WTC11 (cell line): ENCODE results near the gene MYO1F. TPM values are rescaled to one million over a fixed set of nuclear protein-coding genes. Genes with fewer than 3 reads are reported as not detected.

ENCODE experiments used
- ATAC-seq: fragments of 200-7000 bp; cut with Tn5 transposase; 2 replicates; pipeline ENCODE4 v1.10.0; 2021; ENCODE audit warnings: mild to moderate bottlenecking, moderate library complexity
- CTCF ChIA-PET: fragments of 300-600 bp; sonication (Branson Sonifier 250); formaldehyde crosslinking; loops from one replicate; lab custom pipeline; 2021; ENCODE audit warnings: antibody characterized with exemption; lab: Charles Lee
- POLR2A ChIA-PET: fragments of 350-600 bp; sonication (Branson Sonifier 250); formaldehyde crosslinking; loops from one replicate; lab custom pipeline; 2021; ENCODE audit warnings: antibody characterized with exemption; lab: Charles Lee
- DNase-seq: peaks from one replicate; pipeline ENCODE4 v3.0.0; 2021; ENCODE audit warnings: low spot score
- H3K27ac Mint-ChIP-seq: 2 replicates; pipeline ENCODE4 v1.8.0; 2021; ENCODE audit warnings: mixed read lengths
- H3K27me3 Mint-ChIP-seq: 2 replicates; pipeline ENCODE4 v1.8.0; 2021; ENCODE audit warnings: low read depth, mild to moderate bottlenecking, moderate library complexity, mixed read lengths
- H3K36me3 Mint-ChIP-seq: 2 replicates; pipeline ENCODE4 v1.8.0; 2021; ENCODE audit warnings: mixed read lengths
- H3K4me1 Mint-ChIP-seq: 2 replicates; pipeline ENCODE4 v1.8.0; 2022; ENCODE audit warnings: mixed read lengths
- H3K4me3 Mint-ChIP-seq: 2 replicates; pipeline ENCODE4 v1.8.0; 2021; ENCODE audit warnings: mild to moderate bottlenecking, moderate library complexity, mixed read lengths
- H3K9me3 Mint-ChIP-seq: 2 replicates; pipeline ENCODE4 v1.8.0; 2021; ENCODE audit warnings: mixed read lengths
- ATF1 ChIP-seq: sonication (generic); formaldehyde crosslinking; IDR thresholded peaks from 2 replicates; pipeline ENCODE4 v1.8.1; 2023; ENCODE audit warnings: mild to moderate bottlenecking, moderate library complexity, missing genetic modification reagents
- ELF4 ChIP-seq: sonication (generic); formaldehyde crosslinking; IDR thresholded peaks from 2 replicates; pipeline ENCODE4 v1.8.1; 2022; ENCODE audit warnings: low read depth, mild to moderate bottlenecking, moderate library complexity, missing genetic modification reagents
- FOXJ3 ChIP-seq: sonication (generic); formaldehyde crosslinking; IDR thresholded peaks from 2 replicates; pipeline ENCODE4 v1.9.0; 2021; ENCODE audit warnings: missing genetic modification reagents, mild to moderate bottlenecking, borderline replicate concordance
- GTF2I ChIP-seq: fragments of 250-450 bp; sonication (Bioruptor Pico); conservative IDR thresholded peaks from 2 replicates; pipeline ENCODE4 v1.4.0; 2021; ENCODE audit warnings: mild to moderate bottlenecking
- HMGA2 ChIP-seq: fragments of 250-450 bp; sonication (Bioruptor Pico); IDR thresholded peaks from 2 replicates; pipeline ENCODE4 v1.4.0; 2021; ENCODE audit warnings: mild to moderate bottlenecking, moderate library complexity
- JAZF1 ChIP-seq: fragments of 250-450 bp; sonication (Bioruptor Pico); IDR thresholded peaks from 2 replicates; pipeline ENCODE4 v1.9.0; 2021; ENCODE audit warnings: moderate library complexity, mild to moderate bottlenecking, inconsistent platforms
- NFYB ChIP-seq: sonication (generic); formaldehyde crosslinking; conservative IDR thresholded peaks from 2 replicates; pipeline ENCODE4 v1.8.0; 2022; ENCODE audit warnings: low read depth, missing genetic modification reagents
- SMAD4 ChIP-seq: sonication (generic); formaldehyde crosslinking; IDR thresholded peaks from 2 replicates; pipeline ENCODE4 v1.8.0; 2022; ENCODE audit warnings: mild to moderate bottlenecking, missing genetic modification reagents
- SOX15 ChIP-seq: fragments of 250-450 bp; sonication (Bioruptor Pico); IDR thresholded peaks from 2 replicates; pipeline ENCODE4 v1.9.0; 2021; ENCODE audit warnings: mild to moderate bottlenecking
- TEAD1 ChIP-seq: sonication (generic); formaldehyde crosslinking; IDR thresholded peaks from 2 replicates; pipeline ENCODE4 v1.8.0; 2022; ENCODE audit warnings: mild to moderate bottlenecking, missing genetic modification reagents
- TEAD4 ChIP-seq: sonication (generic); formaldehyde crosslinking; IDR thresholded peaks from 2 replicates; pipeline ENCODE4 v1.8.0; 2022; ENCODE audit warnings: mild to moderate bottlenecking, missing genetic modification reagents
- TP53 ChIP-seq: sonication (generic); formaldehyde crosslinking; IDR thresholded peaks from 2 replicates; pipeline ENCODE4 v1.8.1; 2023; ENCODE audit warnings: mild to moderate bottlenecking, missing genetic modification reagents
- ZNF121 ChIP-seq: sonication (generic); formaldehyde crosslinking; IDR thresholded peaks from 2 replicates; pipeline ENCODE4 v1.8.0; 2023; ENCODE audit warnings: missing genetic modification reagents
- ZNF423 ChIP-seq: fragments of 250-450 bp; sonication (Bioruptor Pico); IDR thresholded peaks from 2 replicates; pipeline ENCODE4 v2.1.2; 2022; ENCODE audit warnings: mild to moderate bottlenecking, moderate library complexity
- total RNA-seq: library from RNA; stranded (reverse); gene quantifications from 3 replicates; pipeline ENCODE4 v1.2.3, GENCODE V29; 2021
- TF ChIP-seq, protein P1 (sequence below): sonication (generic); formaldehyde crosslinking; IDR thresholded peaks from 2 replicates; pipeline ENCODE4 v1.8.1; 2022; ENCODE audit warnings: mild to moderate bottlenecking, missing genetic modification reagents, moderate library complexity, borderline replicate concordance
- TF ChIP-seq, protein P2 (sequence below): sonication (generic); formaldehyde crosslinking; IDR thresholded peaks from 2 replicates; pipeline ENCODE4 v1.8.1; 2022; ENCODE audit warnings: mild to moderate bottlenecking, moderate library complexity, missing genetic modification reagents
- TF ChIP-seq, protein P3 (sequence below): sonication (generic); formaldehyde crosslinking; IDR thresholded peaks from 2 replicates; pipeline ENCODE4 v1.8.0; 2022; ENCODE audit warnings: mild to moderate bottlenecking, missing genetic modification reagents
- TF ChIP-seq, protein P4 (sequence below): fragments of 250-450 bp; sonication (Bioruptor Pico); IDR thresholded peaks from 2 replicates; pipeline ENCODE4 v1.9.0; 2021; ENCODE audit warnings: mild to moderate bottlenecking
- TF ChIP-seq, protein P5 (sequence below): sonication (generic); formaldehyde crosslinking; IDR thresholded peaks from 2 replicates; pipeline ENCODE4 v1.8.1; 2023; ENCODE audit warnings: mild to moderate bottlenecking, missing genetic modification reagents
- TF ChIP-seq, protein P6 (sequence below): sonication (generic); formaldehyde crosslinking; IDR thresholded peaks from 2 replicates; pipeline ENCODE4 v1.8.1; 2023; ENCODE audit warnings: mild to moderate bottlenecking, missing genetic modification reagents
- TF ChIP-seq, protein P7 (sequence below): sonication (generic); formaldehyde crosslinking; IDR thresholded peaks from 2 replicates; pipeline ENCODE4 v1.8.1; 2023; ENCODE audit warnings: mild to moderate bottlenecking, missing genetic modification reagents, moderate library complexity
- TF ChIP-seq, protein P8 (sequence below): sonication (generic); formaldehyde crosslinking; IDR thresholded peaks from 2 replicates; pipeline ENCODE4 v1.8.1; 2023; ENCODE audit warnings: mild to moderate bottlenecking, moderate library complexity, missing genetic modification reagents

The MYO1F gene
- total RNA-seq, 1 experiment from 2014 or later, result 2.8 TPM

DNA sequence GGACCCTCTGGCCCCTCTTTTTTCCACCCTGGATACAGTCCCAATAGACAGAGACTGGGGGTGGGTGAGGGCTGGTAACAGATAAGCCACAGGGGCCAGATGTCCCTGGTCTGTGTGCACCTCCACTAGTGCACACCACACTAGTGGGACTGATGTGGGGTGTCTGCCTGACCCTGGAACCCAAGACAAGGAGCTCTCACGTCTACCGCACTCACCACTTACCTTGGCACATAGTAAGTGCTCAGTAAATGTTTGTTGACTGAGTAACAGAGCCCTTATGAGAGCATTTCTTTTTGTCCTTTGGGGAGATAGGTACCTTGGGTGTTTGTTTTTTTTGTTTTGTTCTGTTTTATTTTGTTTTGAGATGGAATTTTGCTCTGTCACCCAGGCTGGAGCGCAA lies 40.1 kb downstream of the MYO1F start:
- no peaks in the 10 kb centered on the region; the same call in 1 of the 2 replicates for H3K27me3 Mint-ChIP-seq
- POLR2A ChIA-PET, result no interaction called here
- DNase-seq (no peak), ATAC-seq (no peak)
- no peaks in the 10 kb centered on the region for H3K4me1 Mint-ChIP-seq
- H3K27ac Mint-ChIP-seq, result no peak overlapping the region
- CTCF ChIA-PET, result no interaction called here
- TF ChIP-seq, protein P1, sequence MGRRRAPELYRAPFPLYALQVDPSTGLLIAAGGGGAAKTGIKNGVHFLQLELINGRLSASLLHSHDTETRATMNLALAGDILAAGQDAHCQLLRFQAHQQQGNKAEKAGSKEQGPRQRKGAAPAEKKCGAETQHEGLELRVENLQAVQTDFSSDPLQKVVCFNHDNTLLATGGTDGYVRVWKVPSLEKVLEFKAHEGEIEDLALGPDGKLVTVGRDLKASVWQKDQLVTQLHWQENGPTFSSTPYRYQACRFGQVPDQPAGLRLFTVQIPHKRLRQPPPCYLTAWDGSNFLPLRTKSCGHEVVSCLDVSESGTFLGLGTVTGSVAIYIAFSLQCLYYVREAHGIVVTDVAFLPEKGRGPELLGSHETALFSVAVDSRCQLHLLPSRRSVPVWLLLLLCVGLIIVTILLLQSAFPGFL (CRISPR knock-in tag), result no peak
- no peak for TF ChIP-seq ZNF423 (CRISPR knock-in tag)
- TF ChIP-seq, protein P2, sequence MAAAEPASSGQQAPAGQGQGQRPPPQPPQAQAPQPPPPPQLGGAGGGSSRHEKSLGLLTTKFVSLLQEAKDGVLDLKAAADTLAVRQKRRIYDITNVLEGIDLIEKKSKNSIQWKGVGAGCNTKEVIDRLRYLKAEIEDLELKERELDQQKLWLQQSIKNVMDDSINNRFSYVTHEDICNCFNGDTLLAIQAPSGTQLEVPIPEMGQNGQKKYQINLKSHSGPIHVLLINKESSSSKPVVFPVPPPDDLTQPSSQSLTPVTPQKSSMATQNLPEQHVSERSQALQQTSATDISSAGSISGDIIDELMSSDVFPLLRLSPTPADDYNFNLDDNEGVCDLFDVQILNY (CRISPR knock-in tag), result no peak
- no peak for TF ChIP-seq FOXJ3 (CRISPR knock-in tag)
- no peak for TF ChIP-seq TP53 (CRISPR knock-in tag)
- TF ChIP-seq, protein P3, sequence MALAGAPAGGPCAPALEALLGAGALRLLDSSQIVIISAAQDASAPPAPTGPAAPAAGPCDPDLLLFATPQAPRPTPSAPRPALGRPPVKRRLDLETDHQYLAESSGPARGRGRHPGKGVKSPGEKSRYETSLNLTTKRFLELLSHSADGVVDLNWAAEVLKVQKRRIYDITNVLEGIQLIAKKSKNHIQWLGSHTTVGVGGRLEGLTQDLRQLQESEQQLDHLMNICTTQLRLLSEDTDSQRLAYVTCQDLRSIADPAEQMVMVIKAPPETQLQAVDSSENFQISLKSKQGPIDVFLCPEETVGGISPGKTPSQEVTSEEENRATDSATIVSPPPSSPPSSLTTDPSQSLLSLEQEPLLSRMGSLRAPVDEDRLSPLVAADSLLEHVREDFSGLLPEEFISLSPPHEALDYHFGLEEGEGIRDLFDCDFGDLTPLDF, result no peak
- no peak for TF ChIP-seq SOX15
- TF ChIP-seq, protein P4, sequence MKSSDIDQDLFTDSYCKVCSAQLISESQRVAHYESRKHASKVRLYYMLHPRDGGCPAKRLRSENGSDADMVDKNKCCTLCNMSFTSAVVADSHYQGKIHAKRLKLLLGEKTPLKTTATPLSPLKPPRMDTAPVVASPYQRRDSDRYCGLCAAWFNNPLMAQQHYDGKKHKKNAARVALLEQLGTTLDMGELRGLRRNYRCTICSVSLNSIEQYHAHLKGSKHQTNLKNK (CRISPR knock-in tag), result no peak
- H3K36me3 Mint-ChIP-seq, result no peaks in the 10 kb centered on the region
- no peaks in the 10 kb centered on the region for H3K9me3 Mint-ChIP-seq
- no peak overlapping the region for H3K4me3 Mint-ChIP-seq

DNA sequence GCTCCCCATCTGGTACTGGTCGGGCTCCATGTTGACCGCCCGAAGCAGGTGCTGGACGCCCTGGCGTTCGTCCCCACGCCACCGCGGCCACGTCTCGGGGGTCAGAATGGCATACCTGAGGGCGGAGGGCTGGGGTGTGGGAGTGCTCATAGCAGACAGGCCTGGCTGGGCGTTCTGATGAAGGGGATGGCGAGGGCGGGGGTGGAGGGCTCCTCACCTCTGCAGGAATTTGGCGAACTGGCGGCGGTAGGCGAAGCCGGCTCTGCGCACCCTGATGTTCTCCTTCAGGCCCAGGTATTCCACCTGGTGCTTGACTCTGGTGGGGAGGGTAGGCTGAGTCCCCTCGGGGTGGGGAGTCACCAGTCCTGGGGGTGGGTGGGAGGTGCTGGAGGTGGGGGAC lies 41.0 kb downstream of the MYO1F start:
- H3K27ac Mint-ChIP-seq, result peak overlapping the region; percentile 3; the same call in 1 of the 2 replicates
- H3K36me3 Mint-ChIP-seq, result no peaks in the 10 kb centered on the region
- ChIA-PET POLR2A (no interaction called here), CTCF (interaction anchor here (0.7 kb wide), 1 partner anchor 106 kb away, joined by 4 read pairs; no protein-coding TSS in a partner anchor)
- no peak for DNase-seq
- TF ChIP-seq TP53 (CRISPR knock-in tag), result no peak
- TF ChIP-seq, protein P5, sequence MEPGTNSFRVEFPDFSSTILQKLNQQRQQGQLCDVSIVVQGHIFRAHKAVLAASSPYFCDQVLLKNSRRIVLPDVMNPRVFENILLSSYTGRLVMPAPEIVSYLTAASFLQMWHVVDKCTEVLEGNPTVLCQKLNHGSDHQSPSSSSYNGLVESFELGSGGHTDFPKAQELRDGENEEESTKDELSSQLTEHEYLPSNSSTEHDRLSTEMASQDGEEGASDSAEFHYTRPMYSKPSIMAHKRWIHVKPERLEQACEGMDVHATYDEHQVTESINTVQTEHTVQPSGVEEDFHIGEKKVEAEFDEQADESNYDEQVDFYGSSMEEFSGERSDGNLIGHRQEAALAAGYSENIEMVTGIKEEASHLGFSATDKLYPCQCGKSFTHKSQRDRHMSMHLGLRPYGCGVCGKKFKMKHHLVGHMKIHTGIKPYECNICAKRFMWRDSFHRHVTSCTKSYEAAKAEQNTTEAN (CRISPR knock-in tag), result no peak
- no peak for TF ChIP-seq ATF1 (CRISPR knock-in tag)
- TF ChIP-seq JAZF1, result no peak
- TF ChIP-seq GTF2I (CRISPR knock-in tag), result no peak
- no peak for TF ChIP-seq HMGA2
- no peak for TF ChIP-seq ELF4 (CRISPR knock-in tag)
- no peak for TF ChIP-seq SMAD4 (CRISPR knock-in tag)
- TF ChIP-seq TEAD4 (CRISPR knock-in tag), result no peak
- no peak overlapping the region for H3K4me3 Mint-ChIP-seq
- H3K9me3 Mint-ChIP-seq, result no peaks in the 10 kb centered on the region
- no peaks in the 10 kb centered on the region for H3K4me1 Mint-ChIP-seq
- no peaks in the 10 kb centered on the region; the same call in 1 of the 2 replicates for H3K27me3 Mint-ChIP-seq
- no peak for ATAC-seq

DNA sequence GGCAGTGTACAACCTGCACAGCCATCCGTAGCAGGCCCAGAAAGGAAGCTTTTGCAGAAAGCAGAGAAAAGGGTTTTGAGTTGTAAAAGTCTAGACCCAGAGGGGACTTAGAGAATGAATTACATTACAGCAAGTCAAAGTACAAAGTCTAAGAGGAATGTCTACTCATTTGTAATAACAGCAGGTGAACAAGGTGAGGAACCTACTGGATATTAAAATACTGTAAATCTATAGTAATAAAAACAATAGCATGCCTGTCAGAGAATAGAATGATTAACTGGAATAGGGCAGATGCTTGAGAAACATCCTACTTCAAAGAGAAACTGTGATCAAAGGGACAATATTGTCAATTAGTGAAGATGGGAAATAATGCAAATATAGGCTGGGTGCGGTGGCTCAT lies 45.0 kb downstream of the MYO1F start:
- POLR2A ChIA-PET, result interaction anchor here (0.5 kb wide), 1 partner anchor 387 kb away, joined by 3 read pairs; no protein-coding TSS in a partner anchor
- no peaks in the 10 kb centered on the region for H3K9me3 Mint-ChIP-seq
- H3K27ac Mint-ChIP-seq, result 0 out of 2 replicates have a peak overlapping the region, but pooled peaks have one; percentile 22
- H3K4me3 Mint-ChIP-seq, result no peak overlapping the region
- peaks cover 3% of the 10 kb centered on the region; the same call in 1 of the 2 replicates for H3K36me3 Mint-ChIP-seq
- CTCF ChIA-PET, result interaction anchor here (0.6 to 1.9 kb wide), 3 partner anchors 17 to 54 kb away, joined by 3 to 4 read pairs (median 4); no protein-coding TSS in a partner anchor
- no peak for ATAC-seq
- peaks cover 11% of the 10 kb centered on the region for H3K4me1 Mint-ChIP-seq
- H3K27me3 Mint-ChIP-seq, result peaks cover under 1% of the 10 kb centered on the region
- DNase-seq, result no peak
- TF ChIP-seq NFYB (CRISPR knock-in tag) (no peak), ZNF121 (CRISPR knock-in tag) (no peak), TEAD1 (CRISPR knock-in tag) (no peak)
- TF ChIP-seq, protein P6, sequence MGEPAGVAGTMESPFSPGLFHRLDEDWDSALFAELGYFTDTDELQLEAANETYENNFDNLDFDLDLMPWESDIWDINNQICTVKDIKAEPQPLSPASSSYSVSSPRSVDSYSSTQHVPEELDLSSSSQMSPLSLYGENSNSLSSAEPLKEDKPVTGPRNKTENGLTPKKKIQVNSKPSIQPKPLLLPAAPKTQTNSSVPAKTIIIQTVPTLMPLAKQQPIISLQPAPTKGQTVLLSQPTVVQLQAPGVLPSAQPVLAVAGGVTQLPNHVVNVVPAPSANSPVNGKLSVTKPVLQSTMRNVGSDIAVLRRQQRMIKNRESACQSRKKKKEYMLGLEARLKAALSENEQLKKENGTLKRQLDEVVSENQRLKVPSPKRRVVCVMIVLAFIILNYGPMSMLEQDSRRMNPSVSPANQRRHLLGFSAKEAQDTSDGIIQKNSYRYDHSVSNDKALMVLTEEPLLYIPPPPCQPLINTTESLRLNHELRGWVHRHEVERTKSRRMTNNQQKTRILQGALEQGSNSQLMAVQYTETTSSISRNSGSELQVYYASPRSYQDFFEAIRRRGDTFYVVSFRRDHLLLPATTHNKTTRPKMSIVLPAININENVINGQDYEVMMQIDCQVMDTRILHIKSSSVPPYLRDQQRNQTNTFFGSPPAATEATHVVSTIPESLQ, result no peak
- TF ChIP-seq, protein P7, sequence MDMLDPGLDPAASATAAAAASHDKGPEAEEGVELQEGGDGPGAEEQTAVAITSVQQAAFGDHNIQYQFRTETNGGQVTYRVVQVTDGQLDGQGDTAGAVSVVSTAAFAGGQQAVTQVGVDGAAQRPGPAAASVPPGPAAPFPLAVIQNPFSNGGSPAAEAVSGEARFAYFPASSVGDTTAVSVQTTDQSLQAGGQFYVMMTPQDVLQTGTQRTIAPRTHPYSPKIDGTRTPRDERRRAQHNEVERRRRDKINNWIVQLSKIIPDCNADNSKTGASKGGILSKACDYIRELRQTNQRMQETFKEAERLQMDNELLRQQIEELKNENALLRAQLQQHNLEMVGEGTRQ (CRISPR knock-in tag), result no peak
- TF ChIP-seq, protein P8, sequence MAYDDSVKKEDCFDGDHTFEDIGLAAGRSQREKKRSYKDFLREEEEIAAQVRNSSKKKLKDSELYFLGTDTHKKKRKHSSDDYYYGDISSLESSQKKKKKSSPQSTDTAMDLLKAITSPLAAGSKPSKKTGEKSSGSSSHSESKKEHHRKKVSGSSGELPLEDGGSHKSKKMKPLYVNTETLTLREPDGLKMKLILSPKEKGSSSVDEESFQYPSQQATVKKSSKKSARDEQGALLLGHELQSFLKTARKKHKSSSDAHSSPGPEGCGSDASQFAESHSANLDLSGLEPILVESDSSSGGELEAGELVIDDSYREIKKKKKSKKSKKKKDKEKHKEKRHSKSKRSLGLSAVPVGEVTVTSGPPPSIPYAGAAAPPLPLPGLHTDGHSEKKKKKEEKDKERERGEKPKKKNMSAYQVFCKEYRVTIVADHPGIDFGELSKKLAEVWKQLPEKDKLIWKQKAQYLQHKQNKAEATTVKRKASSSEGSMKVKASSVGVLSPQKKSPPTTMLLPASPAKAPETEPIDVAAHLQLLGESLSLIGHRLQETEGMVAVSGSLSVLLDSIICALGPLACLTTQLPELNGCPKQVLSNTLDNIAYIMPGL (CRISPR knock-in tag), result no peak
